ENCODE measurements around the gene NR5A1.

Gene NR5A1

DNA sequence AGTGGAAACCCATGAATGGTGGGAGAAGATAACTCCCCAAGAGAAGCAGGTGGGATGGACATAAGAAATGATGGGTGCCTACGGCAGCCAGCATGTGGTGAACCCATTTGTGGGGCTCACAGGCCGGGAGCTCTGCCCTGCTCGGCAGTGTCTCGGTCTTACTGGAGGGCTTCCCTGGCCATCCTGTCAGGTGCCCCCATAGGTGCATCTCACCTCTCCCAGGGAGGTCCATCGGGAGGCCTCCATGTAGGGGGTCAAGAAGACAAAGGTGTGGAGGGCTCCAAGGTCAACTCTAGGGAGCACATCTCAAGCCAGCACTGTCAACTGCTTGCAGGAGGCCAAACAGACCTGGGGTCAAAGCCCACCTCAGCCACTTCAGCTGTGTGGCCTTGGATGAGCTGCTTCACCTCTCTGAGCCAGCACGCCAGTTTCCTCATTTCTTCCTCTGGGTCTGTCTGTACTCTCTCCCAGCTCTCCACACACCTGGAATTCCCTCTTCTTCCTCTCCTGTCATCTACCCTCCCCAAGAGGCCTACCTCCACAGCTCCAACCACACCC is 67.4 kb downstream of the NR5A1 start:
- H4K20me1 ChIP-seq (ENCODE audit: insufficient read depth, low read length, poor library complexity, severe bottlenecking), result no peaks in the 10 kb centered on the region
- no peaks in the 10 kb centered on the region for H3K4me1 ChIP-seq (ENCODE audit: insufficient read depth, low read length, poor library complexity, severe bottlenecking)
- no peak overlapping the region for H3K9ac ChIP-seq (ENCODE audit: low read depth, low read length, poor library complexity, severe bottlenecking)
- no peak overlapping the region for H2AFZ ChIP-seq (ENCODE audit: low read length)
- H3F3A ChIP-seq (ENCODE audit: low read depth), result no peaks in the 10 kb centered on the region
- H3K27me3 ChIP-seq (ENCODE audit: insufficient read depth, low read length, poor library complexity, severe bottlenecking), result no peaks in the 10 kb centered on the region
- no peaks in the 10 kb centered on the region for H3K36me3 ChIP-seq (ENCODE audit: insufficient read depth, low read length)
- H3K9me2 ChIP-seq (replicated peaks; ENCODE audit: low read depth, low read length), result no peaks in the 10 kb centered on the region
- no peak overlapping the region for H3K4me3 ChIP-seq (ENCODE audit: low read length, poor library complexity, severe bottlenecking)
- H3K9me3 ChIP-seq (ENCODE audit: insufficient read depth, low read depth, low read length), result no peaks in the 10 kb centered on the region
- no peak overlapping the region for H3K4me2 ChIP-seq (ENCODE audit: low read depth, low read length, poor library complexity, severe bottlenecking)
- TF ChIP-seq EZH2phosphoT487 (IDR thresholded peaks at IDR 0.05; ENCODE audit: borderline replicate concordance), result no peak
- no peaks in the 10 kb centered on the region for H3K79me2 ChIP-seq (ENCODE audit: insufficient read depth, low read length)

DNA sequence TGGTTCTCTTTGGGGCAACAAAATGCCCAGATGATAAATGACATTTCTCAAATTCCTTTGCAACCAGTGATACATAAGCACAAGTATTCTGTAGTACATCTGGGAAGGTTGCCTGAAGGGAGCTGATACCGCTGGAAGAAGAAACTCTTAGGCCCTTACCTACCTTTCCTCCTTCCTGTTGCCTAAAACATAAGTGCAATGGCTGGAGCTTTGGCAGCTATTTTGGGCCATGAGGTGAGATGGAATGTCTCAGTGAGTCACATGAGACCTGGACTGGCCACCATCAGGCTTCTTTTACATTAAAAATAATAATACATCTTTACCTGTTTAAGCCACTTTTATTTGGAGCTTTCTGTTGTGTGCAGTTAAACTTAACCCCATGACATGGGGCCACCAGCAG is 68.1 kb downstream of the NR5A1 start:
- Histone ChIP-seq H3K36me3 (ENCODE audit: insufficient read depth, low read length) (no peaks in the 10 kb centered on the region), H3K9me3 (ENCODE audit: insufficient read depth, low read depth, low read length) (no peaks in the 10 kb centered on the region), H3K4me3 (ENCODE audit: low read length, poor library complexity, severe bottlenecking) (no peak overlapping the region), H4K20me1 (ENCODE audit: insufficient read depth, low read length, poor library complexity, severe bottlenecking) (no peaks in the 10 kb centered on the region), H3K4me1 (ENCODE audit: insufficient read depth, low read length, poor library complexity, severe bottlenecking) (no peaks in the 10 kb centered on the region), H3F3A (ENCODE audit: low read depth) (no peaks in the 10 kb centered on the region), H3K9ac (ENCODE audit: low read depth, low read length, poor library complexity, severe bottlenecking) (no peak overlapping the region), H3K79me2 (ENCODE audit: insufficient read depth, low read length) (no peaks in the 10 kb centered on the region), H2AFZ (ENCODE audit: low read length) (no peak overlapping the region), H3K27me3 (ENCODE audit: insufficient read depth, low read length, poor library complexity, severe bottlenecking) (no peaks in the 10 kb centered on the region), H3K9me2 (replicated peaks; ENCODE audit: low read depth, low read length) (no peaks in the 10 kb centered on the region), H3K4me2 (ENCODE audit: low read depth, low read length, poor library complexity, severe bottlenecking) (no peak overlapping the region)
- TF ChIP-seq EZH2phosphoT487 (IDR thresholded peaks at IDR 0.05; ENCODE audit: borderline replicate concordance), result no peak
- TF ChIP-seq, protein P1, sequence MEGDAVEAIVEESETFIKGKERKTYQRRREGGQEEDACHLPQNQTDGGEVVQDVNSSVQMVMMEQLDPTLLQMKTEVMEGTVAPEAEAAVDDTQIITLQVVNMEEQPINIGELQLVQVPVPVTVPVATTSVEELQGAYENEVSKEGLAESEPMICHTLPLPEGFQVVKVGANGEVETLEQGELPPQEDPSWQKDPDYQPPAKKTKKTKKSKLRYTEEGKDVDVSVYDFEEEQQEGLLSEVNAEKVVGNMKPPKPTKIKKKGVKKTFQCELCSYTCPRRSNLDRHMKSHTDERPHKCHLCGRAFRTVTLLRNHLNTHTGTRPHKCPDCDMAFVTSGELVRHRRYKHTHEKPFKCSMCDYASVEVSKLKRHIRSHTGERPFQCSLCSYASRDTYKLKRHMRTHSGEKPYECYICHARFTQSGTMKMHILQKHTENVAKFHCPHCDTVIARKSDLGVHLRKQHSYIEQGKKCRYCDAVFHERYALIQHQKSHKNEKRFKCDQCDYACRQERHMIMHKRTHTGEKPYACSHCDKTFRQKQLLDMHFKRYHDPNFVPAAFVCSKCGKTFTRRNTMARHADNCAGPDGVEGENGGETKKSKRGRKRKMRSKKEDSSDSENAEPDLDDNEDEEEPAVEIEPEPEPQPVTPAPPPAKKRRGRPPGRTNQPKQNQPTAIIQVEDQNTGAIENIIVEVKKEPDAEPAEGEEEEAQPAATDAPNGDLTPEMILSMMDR (conservative IDR thresholded peaks at IDR 0.05; ENCODE audit: low read length), result no peak

DNA sequence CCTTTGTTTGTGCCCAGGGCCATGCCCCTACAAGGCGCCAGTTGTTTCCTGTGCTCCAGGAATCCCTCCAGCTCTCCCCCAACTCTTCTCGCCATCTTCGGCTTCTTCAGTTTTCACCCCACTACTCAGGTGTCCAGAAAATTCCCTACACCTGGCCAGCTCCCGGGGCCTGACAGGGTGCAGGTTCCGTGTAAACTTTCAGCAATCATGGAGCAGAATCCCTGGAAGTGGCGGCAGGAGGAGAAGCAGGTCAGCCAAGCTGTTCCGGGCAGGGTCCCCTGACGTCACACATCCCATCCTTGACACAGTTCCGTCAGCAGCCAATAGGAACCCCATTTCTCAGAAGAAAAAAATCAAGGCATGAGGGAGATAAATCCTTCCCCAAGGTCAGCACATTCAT is 69.1 kb downstream of the NR5A1 start:
- Histone ChIP-seq H3F3A (ENCODE audit: low read depth) (no peaks in the 10 kb centered on the region), H3K9me3 (ENCODE audit: insufficient read depth, low read depth, low read length) (no peaks in the 10 kb centered on the region), H3K4me3 (ENCODE audit: low read length, poor library complexity, severe bottlenecking) (no peak overlapping the region), H3K4me1 (ENCODE audit: insufficient read depth, low read length, poor library complexity, severe bottlenecking) (no peaks in the 10 kb centered on the region), H3K79me2 (ENCODE audit: insufficient read depth, low read length) (no peaks in the 10 kb centered on the region), H3K27me3 (ENCODE audit: insufficient read depth, low read length, poor library complexity, severe bottlenecking) (no peaks in the 10 kb centered on the region), H3K36me3 (ENCODE audit: insufficient read depth, low read length) (no peaks in the 10 kb centered on the region), H3K4me2 (ENCODE audit: low read depth, low read length, poor library complexity, severe bottlenecking) (no peak overlapping the region), H3K9me2 (replicated peaks; ENCODE audit: low read depth, low read length) (no peaks in the 10 kb centered on the region), H4K20me1 (ENCODE audit: insufficient read depth, low read length, poor library complexity, severe bottlenecking) (no peaks in the 10 kb centered on the region), H2AFZ (ENCODE audit: low read length) (no peak overlapping the region), H3K9ac (ENCODE audit: low read depth, low read length, poor library complexity, severe bottlenecking) (no peak overlapping the region)
- TF ChIP-seq, protein P1 (conservative IDR thresholded peaks at IDR 0.05; ENCODE audit: low read length), result no peak
- no peak for TF ChIP-seq EZH2phosphoT487 (IDR thresholded peaks at IDR 0.05; ENCODE audit: borderline replicate concordance)

DNA sequence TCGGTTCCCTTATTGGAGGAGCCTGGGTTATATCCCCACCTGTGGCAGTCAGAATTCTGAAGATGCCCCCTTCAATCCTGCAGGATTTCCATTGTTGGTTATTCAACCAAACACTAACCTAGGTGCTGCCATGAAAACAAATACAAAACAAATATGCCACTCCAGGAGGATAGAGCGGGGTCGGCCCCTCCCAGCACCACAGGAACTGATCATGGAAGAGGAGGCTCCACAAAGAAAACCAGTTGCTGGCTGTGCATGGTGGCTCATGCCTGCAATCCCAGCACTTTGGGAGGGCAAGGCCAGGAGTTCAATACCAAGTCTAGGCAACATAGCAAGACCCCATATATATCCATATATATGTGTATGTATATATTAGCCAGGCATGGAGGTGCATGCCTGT is 70.1 kb downstream of the NR5A1 start:
- Histone ChIP-seq H3K9me2 (replicated peaks; ENCODE audit: low read depth, low read length) (no peaks in the 10 kb centered on the region), H3K4me2 (ENCODE audit: low read depth, low read length, poor library complexity, severe bottlenecking) (no peak overlapping the region), H3K27me3 (ENCODE audit: insufficient read depth, low read length, poor library complexity, severe bottlenecking) (no peaks in the 10 kb centered on the region), H4K20me1 (ENCODE audit: insufficient read depth, low read length, poor library complexity, severe bottlenecking) (no peaks in the 10 kb centered on the region), H3K9ac (ENCODE audit: low read depth, low read length, poor library complexity, severe bottlenecking) (no peak overlapping the region), H3K9me3 (ENCODE audit: insufficient read depth, low read depth, low read length) (no peaks in the 10 kb centered on the region), H3K36me3 (ENCODE audit: insufficient read depth, low read length) (no peaks in the 10 kb centered on the region), H3K4me3 (ENCODE audit: low read length, poor library complexity, severe bottlenecking) (no peak overlapping the region), H3K79me2 (ENCODE audit: insufficient read depth, low read length) (no peaks in the 10 kb centered on the region), H3F3A (ENCODE audit: low read depth) (no peaks in the 10 kb centered on the region), H3K4me1 (ENCODE audit: insufficient read depth, low read length, poor library complexity, severe bottlenecking) (no peaks in the 10 kb centered on the region), H2AFZ (ENCODE audit: low read length) (no peak overlapping the region)
- TF ChIP-seq EZH2phosphoT487 (IDR thresholded peaks at IDR 0.05; ENCODE audit: borderline replicate concordance), result no peak
- TF ChIP-seq, protein P1 (conservative IDR thresholded peaks at IDR 0.05; ENCODE audit: low read length), result no peak
